ENCODE results near the gene CPE.

The CPE gene

GRCh38 chr4:165522050-165522449 lies 143.2 kb downstream of the CPE start:
- no peak for DNase-seq (ENCODE audit: low read depth)
- no peak for TF ChIP-seq CTCF (IDR thresholded peaks at IDR 0.05; ENCODE audit: control insufficient read depth, insufficient read depth, low read depth, low read length, missing control alignments)
- H3K4me3 ChIP-seq (ENCODE audit: control insufficient read depth, low read depth, low read length) = no peak overlapping the region

- no peak for TF ChIP-seq CTCF (IDR thresholded peaks at IDR 0.05; ENCODE audit: control insufficient read depth, insufficient read depth, low read depth, low read length, missing control alignments)
- H3K4me3 ChIP-seq (ENCODE audit: control insufficient read depth, low read depth, low read length) = no peak overlapping the region
- no peak for DNase-seq (ENCODE audit: low read depth)
Observed at GRCh38 chr4:165524532-165525190, 145.9 kb downstream of the CPE start.

GRCh38 chr4:165532976-165533375 lies 154.2 kb downstream of the CPE start:
- H3K4me3 ChIP-seq (ENCODE audit: control insufficient read depth, low read depth, low read length) = no peak overlapping the region
- TF ChIP-seq CTCF (IDR thresholded peaks at IDR 0.05; ENCODE audit: control insufficient read depth, insufficient read depth, low read depth, low read length, missing control alignments) = no peak
- no peak for DNase-seq (ENCODE audit: low read depth)

DNA sequence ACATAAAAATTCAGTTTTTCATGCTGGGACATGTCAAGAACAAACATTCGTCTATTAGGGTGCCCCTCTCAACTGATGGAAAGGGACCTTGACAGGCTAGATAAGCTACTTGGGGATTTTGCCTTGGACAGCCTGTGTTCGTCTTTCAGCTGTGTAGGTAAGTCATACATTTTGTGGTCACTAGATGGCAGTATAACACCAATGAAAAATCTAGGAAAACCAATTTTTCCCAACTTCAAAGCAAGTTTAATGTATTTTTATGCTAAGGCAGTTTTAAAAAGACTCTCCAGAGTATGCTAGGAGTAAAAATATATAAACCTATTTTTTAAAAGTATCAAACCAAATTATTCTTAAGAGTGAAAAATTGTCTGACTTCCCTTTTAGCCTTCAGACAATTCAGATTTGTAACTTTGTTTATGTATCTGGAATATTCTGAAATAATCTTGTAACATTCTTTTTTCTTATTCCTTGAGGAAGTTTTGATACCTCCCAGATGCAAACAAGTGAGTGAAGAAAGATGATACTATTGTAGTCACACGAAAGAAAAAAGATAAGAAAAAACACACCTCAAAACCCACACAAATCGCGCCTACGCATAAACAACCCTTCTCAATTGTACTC lies 158.3 kb downstream of the CPE start:
- TF ChIP-seq CTCF (IDR thresholded peaks at IDR 0.05; ENCODE audit: control insufficient read depth, insufficient read depth, low read depth, low read length, missing control alignments) = peak; percentile 48

DNA sequence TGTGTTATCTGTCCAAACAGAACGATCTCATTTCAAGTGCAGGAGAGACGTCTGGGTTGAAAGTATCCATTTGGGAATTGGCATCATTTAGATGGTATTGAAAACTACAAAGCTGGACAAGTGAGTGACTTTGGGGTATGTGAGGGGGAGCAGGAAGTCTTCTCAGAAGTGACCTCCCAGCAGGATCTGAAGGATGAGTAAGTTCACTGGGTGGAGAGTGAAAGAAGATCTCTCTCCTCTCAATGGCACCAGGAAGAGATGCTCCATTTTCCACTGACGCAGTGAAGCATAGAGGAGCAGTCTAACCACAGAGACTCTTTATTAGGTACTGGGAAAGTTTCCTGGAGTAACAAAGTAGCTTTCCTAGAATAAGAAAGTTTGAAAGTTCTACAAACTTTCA lies 161.0 kb downstream of the CPE start:
- no peak overlapping the region for H3K4me3 ChIP-seq (ENCODE audit: control insufficient read depth, low read depth, low read length)
- TF ChIP-seq CTCF (IDR thresholded peaks at IDR 0.05; ENCODE audit: control insufficient read depth, insufficient read depth, low read depth, low read length, missing control alignments) = no peak
- no peak for DNase-seq (ENCODE audit: low read depth)

More for the DNA sequence above, 158.3 kb downstream of the CPE start:
- DNase-seq (ENCODE audit: low read depth) = peak; percentile 14
- no peak overlapping the region for H3K4me3 ChIP-seq (ENCODE audit: control insufficient read depth, low read depth, low read length)

- no peak for TF ChIP-seq CTCF (IDR thresholded peaks at IDR 0.05; ENCODE audit: control insufficient read depth, insufficient read depth, low read depth, low read length, missing control alignments)
- no peak overlapping the region for H3K4me3 ChIP-seq (ENCODE audit: control insufficient read depth, low read depth, low read length)
- DNase-seq (ENCODE audit: low read depth) = no peak
Observed at GRCh38 chr4:165540206-165540830, 161.5 kb downstream of the CPE start.

Data from AG09309 (cell line).